Measurements from ENCODE around the gene KCTD3. TPM values are rescaled to one million over a fixed set of nuclear protein-coding genes. Genes with fewer than 3 reads are reported as not detected.

Gene KCTD3
- total RNA-seq, 2 experiments from 2014 or later = 1.9 to 3.0 TPM

DNA sequence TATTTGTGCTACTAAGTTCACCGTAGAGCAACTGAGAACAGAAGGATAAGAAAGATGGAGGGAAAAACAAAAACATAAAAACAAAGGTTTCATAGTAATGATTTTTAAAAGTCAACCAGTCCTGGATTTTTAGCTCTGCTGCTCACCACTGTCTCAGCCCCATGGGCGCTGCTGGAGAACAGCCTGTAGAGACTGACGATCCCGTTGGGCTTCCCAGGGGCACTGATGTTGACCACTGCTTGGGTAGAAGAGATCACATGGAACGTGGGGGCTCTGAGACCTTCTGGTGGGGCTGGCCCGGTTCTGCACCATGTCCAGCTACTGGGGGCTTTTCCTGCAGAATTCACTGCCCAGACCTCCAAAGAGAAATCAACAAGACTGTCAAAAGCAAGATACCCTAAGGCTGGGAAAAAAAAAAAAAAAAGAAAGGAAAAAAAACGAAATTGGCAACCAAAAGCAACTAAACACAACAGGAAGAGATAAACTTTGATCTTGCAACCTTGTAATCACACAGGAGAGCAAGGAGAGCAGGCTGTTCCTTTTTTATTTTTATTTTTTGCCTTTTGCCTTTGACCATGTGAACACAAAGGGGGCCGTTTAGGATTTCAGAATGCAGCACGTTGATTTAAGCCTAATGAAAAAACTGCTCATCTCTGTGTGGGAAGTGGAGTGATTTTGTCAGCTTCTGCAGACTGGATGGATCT lies 83.5 kb downstream of the KCTD3 start:
- CTCF ChIA-PET = no interaction called here
- POLR2A ChIA-PET = no interaction called here
- no peak for ATAC-seq

DNA sequence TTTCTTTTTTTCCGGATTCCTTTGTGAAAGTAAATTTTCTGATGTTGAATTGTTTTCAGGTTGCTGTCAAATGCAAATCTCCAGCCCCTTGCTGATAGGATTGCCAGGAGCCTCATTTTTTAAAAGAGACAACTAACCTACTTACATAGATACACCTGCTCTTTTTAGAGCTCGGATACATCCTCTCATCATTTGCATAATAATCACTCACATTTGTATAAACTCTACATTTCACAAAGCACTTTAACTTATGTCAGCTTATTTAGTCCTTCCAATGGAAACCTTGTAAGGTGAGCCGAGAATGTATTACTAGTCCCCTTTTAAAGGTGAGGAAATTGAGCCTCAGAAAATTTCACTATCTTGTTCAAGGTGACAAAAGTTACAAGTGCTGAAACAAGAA lies 84.8 kb downstream of the KCTD3 start:
- DNase-seq (no peak), ATAC-seq (no peak)
- CTCF ChIA-PET = no interaction called here
- H3K27ac Mint-ChIP-seq = no peak overlapping the region
- no peaks in the 10 kb centered on the region for H3K4me1 Mint-ChIP-seq (ENCODE audit: low read depth)
- H3K27me3 Mint-ChIP-seq (ENCODE audit: low read depth) = no peaks in the 10 kb centered on the region
- POLR2A ChIA-PET = no interaction called here
- H3K9me3 Mint-ChIP-seq (ENCODE audit: insufficient read depth) = no peaks in the 10 kb centered on the region
- no peak overlapping the region for H3K4me3 Mint-ChIP-seq
- no peaks in the 10 kb centered on the region for H3K36me3 Mint-ChIP-seq (ENCODE audit: low read depth)

More for the DNA sequence above, 83.5 kb downstream of the KCTD3 start:
- Mint-ChIP-seq H3K27ac (no peak overlapping the region), H3K27me3 (ENCODE audit: low read depth) (no peaks in the 10 kb centered on the region), H3K9me3 (ENCODE audit: insufficient read depth) (no peaks in the 10 kb centered on the region), H3K4me3 (no peak overlapping the region), H3K4me1 (ENCODE audit: low read depth) (no peaks in the 10 kb centered on the region), H3K36me3 (ENCODE audit: low read depth) (no peaks in the 10 kb centered on the region)
- DNase-seq = no peak

DNA sequence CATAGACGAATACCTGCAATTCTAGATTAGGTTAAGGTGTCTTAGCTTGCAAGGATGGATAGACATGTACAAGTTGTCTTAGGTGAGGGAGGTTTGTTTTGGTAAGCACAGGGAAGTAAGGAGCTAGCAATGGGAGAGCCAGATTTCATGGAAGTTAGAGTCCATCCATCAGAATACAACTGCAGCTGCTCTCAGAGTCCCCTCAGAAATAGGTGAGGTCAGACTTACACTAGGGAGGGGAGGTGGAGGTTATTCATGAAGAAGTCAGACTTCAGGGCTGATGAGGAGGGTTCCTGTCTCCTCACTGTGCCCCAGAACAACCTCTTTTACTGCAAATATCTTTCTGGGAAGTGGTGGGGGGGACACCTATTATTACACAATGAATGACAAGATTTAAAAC lies 85.3 kb downstream of the KCTD3 start:
- Mint-ChIP-seq H3K9me3 (ENCODE audit: insufficient read depth) (no peaks in the 10 kb centered on the region), H3K4me1 (ENCODE audit: low read depth) (no peaks in the 10 kb centered on the region), H3K27me3 (ENCODE audit: low read depth) (no peaks in the 10 kb centered on the region), H3K4me3 (no peak overlapping the region), H3K27ac (no peak overlapping the region), H3K36me3 (ENCODE audit: low read depth) (no peaks in the 10 kb centered on the region)
- ChIA-PET POLR2A (no interaction called here), CTCF (no interaction called here)
- ATAC-seq (no peak), DNase-seq (no peak)

DNA sequence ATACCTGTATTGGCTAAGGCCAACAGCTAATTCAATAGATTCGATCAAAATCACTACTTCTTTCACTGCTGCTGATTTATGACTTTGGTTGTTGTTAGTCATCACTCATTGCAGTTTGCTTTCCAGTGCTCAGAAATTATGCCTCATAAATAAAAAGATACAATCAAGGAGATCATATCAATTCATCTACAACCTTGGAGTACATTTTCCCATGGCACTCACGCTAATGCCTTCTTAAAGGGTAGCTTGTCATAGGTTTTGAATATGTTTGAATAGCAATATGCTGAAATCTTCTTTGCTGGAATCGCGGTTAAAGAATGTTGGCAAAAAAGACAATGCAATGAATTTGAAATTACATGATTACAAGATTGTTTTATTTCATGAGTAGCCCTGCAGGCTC lies 89.9 kb downstream of the KCTD3 start:
- ChIA-PET CTCF (no interaction called here), POLR2A (no interaction called here)
- Mint-ChIP-seq H3K36me3 (ENCODE audit: low read depth) (no peaks in the 10 kb centered on the region), H3K9me3 (ENCODE audit: insufficient read depth) (peaks cover 4% of the 10 kb centered on the region), H3K4me1 (ENCODE audit: low read depth) (no peaks in the 10 kb centered on the region), H3K4me3 (no peak overlapping the region), H3K27ac (no peak overlapping the region), H3K27me3 (ENCODE audit: low read depth) (no peaks in the 10 kb centered on the region)
- DNase-seq (no peak), ATAC-seq (no peak)

DNA sequence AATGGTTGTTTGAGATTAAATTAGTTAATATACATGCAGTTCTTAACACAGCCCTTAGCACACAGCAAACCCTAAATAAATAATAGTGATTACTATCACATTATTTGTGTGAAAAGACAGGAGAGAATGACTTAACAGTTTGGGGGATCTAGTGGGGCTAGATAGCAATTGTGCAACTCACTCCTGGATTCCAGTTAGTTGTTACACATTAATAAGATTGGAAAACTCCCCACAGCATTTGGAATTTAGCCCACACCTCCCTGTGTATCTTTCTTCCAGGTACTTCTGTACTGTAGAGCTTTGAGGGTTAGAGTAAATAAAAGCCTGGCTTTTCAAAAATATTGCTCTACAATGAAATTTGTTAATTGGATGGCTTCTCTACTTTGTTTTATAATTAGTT lies 93.2 kb downstream of the KCTD3 start:
- no peak overlapping the region for H3K27ac Mint-ChIP-seq
- H3K4me1 Mint-ChIP-seq (ENCODE audit: low read depth) = no peaks in the 10 kb centered on the region
- DNase-seq (no peak), ATAC-seq (no peak)
- ChIA-PET CTCF (no interaction called here), POLR2A (no interaction called here)
- H3K36me3 Mint-ChIP-seq (ENCODE audit: low read depth) = no peaks in the 10 kb centered on the region
- no peak overlapping the region for H3K4me3 Mint-ChIP-seq
- peaks cover 4% of the 10 kb centered on the region for H3K9me3 Mint-ChIP-seq (ENCODE audit: insufficient read depth)
- no peaks in the 10 kb centered on the region for H3K27me3 Mint-ChIP-seq (ENCODE audit: low read depth)

DNA sequence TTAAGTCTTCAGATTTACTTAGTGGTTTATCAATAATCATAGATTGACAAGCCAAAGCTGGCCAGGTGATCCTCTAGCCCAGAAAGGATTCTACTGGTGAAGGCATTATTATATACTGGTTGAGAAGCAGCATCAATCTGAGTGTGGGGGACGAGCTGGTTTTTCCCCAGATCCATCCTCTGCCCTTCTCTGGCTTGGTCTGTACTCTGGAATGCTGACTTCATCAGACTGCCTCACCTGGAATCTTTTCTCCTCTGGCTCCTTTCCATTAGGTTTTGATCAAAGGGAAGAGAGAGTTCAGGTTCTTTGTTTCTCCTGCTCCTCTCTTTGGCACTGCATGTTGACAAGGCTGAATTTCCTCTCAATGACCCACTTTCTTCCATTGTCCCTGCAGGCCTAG lies 93.9 kb downstream of the KCTD3 start:
- H3K36me3 Mint-ChIP-seq (ENCODE audit: low read depth) = no peaks in the 10 kb centered on the region
- peaks cover 4% of the 10 kb centered on the region for H3K9me3 Mint-ChIP-seq (ENCODE audit: insufficient read depth)
- no peaks in the 10 kb centered on the region for H3K27me3 Mint-ChIP-seq (ENCODE audit: low read depth)
- no peaks in the 10 kb centered on the region for H3K4me1 Mint-ChIP-seq (ENCODE audit: low read depth)
- ChIA-PET POLR2A (no interaction called here), CTCF (no interaction called here)
- DNase-seq = no peak
- ATAC-seq = no peak
- H3K4me3 Mint-ChIP-seq = no peak overlapping the region
- H3K27ac Mint-ChIP-seq = no peak overlapping the region

DNA sequence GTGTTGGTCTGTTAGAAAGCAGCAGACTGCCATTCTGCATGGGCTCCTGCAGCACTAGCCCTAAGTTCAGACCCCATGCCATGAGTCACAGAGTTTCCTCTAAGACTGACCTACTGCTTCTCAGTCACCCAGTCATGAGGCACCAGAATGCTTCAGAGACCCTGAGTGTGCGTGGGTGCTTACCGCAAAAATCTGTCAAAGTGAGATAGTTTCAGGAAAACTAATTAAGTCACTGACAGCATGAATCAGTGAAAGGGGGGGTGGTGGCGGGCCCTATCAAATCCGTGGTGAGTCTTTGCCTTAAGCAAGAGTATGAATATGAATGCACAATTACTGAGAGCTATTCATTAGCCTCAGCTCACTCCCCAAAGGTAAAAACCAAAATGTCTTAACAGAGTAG lies 98.1 kb downstream of the KCTD3 start:
- ATAC-seq (no peak), DNase-seq (no peak)
- Mint-ChIP-seq H3K36me3 (ENCODE audit: low read depth) (no peaks in the 10 kb centered on the region), H3K9me3 (ENCODE audit: insufficient read depth) (peaks cover 4% of the 10 kb centered on the region), H3K27ac (no peak overlapping the region), H3K4me3 (no peak overlapping the region), H3K4me1 (ENCODE audit: low read depth) (no peaks in the 10 kb centered on the region), H3K27me3 (ENCODE audit: low read depth) (no peaks in the 10 kb centered on the region)
- CTCF ChIA-PET = no interaction called here
- POLR2A ChIA-PET = no interaction called here

DNA sequence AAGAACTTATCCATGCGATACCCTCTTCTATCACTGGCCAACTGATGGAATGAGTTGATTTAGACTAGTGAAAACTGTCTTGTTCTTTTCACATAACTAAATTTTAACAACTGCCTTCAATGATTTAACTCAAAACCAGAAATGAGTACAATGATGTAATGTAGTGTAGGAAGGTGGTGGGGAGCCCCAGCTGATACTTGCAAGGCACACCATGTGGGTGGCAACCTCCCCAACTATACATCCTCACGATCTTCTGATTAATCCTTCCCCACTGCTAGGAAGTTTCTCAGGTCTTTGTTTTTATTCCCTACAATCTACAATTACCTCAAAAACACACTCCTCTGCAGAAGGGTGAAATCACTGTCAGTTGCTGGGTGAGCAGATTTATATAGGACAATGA lies 100.7 kb downstream of the KCTD3 start:
- H3K4me1 Mint-ChIP-seq (ENCODE audit: low read depth) = no peaks in the 10 kb centered on the region
- H3K4me3 Mint-ChIP-seq = no peak overlapping the region
- H3K27me3 Mint-ChIP-seq (ENCODE audit: low read depth) = no peaks in the 10 kb centered on the region
- H3K36me3 Mint-ChIP-seq (ENCODE audit: low read depth) = no peaks in the 10 kb centered on the region
- ATAC-seq (no peak), DNase-seq (no peak)
- CTCF ChIA-PET = no interaction called here
- no peaks in the 10 kb centered on the region for H3K9me3 Mint-ChIP-seq (ENCODE audit: insufficient read depth)
- POLR2A ChIA-PET = no interaction called here
- H3K27ac Mint-ChIP-seq = no peak overlapping the region

DNA sequence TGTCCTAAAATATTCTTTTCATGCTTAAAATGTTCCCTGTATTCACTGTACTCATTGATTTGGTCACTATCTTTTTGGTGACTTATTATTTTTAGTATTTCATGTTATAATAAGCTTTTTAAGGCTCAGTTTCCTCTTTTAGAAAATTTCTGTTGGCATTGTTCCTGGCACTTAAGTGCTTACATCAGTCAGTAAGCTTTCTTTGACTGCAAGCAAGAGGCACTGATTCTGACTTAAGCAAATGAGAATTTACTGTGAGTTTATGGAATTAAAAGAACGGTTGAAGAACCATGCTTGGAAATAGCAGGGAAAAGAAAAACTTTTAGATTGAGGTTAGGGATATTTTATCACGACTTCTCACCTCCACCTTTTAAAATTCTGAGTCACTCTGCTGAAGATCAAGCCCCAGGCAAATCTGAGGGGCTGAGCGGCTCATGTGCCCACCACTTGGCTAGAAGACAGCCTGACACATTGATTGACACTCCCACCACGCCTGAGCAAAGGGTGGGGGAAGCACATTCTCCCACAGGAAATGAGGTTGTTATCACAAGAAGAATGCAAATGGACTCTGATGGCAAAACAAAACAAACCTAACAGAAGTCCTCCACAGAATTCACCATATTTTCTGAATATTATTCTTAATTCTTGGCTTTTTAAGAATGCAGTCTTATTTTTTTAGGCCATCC lies 102.8 kb downstream of the KCTD3 start:
- no peaks in the 10 kb centered on the region for H3K27me3 Mint-ChIP-seq (ENCODE audit: low read depth)
- CTCF ChIA-PET = no interaction called here

More for the DNA sequence above, 102.8 kb downstream of the KCTD3 start:
- H3K4me3 Mint-ChIP-seq = no peak overlapping the region
- H3K36me3 Mint-ChIP-seq (ENCODE audit: low read depth) = no peaks in the 10 kb centered on the region
- POLR2A ChIA-PET = no interaction called here
- H3K27ac Mint-ChIP-seq = no peak overlapping the region
- no peak for ATAC-seq
- no peaks in the 10 kb centered on the region for H3K4me1 Mint-ChIP-seq (ENCODE audit: low read depth)
- no peaks in the 10 kb centered on the region for H3K9me3 Mint-ChIP-seq (ENCODE audit: insufficient read depth)
- no peak for DNase-seq
